ENCODE measurements around the gene CTRB1.
"Not testable (repeated sequence)": the region's sequence is repeated elsewhere in the genome, so short reads cannot be mapped to it uniquely, and the experiment has no call there.

Gene CTRB1

DNA sequence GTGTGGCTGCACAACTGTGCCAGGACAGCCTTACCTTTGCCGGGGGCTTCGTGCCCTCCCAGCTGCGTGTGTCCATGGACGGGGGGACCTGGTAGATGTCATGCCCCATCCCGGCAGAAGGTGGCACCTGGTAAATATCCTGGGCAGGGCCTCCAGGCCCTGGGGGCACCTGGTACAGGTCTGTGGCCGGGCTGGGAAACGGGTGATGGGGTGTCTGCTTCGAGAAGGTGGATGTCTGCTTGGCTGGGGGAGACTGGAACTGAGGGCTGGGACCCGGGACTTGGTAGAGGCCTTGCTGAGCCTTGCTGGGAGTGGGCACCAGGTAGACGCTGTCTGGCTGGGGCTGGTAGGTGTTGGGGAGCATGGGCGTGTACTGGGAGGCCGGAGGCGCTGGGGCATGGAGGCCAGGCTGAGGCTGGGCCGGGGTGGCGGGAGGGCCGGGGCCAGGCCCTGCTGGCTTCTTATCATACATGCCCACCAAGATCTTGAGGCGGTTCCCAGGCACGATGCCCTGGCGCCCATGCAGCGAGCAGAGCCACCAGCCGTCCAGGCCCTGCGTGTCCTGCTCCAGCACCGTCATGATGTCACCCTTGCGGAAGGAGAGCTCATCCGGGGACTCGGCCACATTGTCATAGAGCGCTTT is 23.8 kb downstream of the CTRB1 start:
- DNase-seq, result not testable (repeated sequence)

DNA sequence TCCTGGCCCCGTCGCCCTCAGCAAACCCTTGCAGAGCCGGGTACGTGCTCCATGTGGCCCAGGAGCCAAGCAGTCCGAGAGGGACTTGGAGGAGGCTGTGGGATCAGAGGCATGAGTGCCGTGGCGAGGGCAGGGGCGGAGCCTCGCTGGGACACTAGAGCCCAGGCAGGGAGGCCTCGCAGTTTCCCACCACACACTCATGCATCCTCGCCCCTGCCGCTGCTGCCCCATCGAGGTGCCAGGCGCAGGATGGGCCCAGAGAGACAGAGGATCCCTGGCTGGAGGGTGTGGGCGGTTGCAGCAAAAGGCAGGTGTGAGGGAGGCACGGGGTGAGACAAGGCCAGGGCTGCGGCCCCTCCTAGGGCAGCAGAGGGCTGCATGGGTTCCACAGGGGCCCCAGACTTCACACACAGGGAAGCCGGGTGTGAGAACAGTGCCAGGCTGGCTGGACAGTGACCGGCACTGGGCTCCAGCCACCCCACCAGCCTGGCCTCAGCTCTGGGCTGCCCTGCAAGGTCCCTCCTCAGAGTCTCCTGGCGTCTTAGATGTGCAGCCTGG is 25.0 kb downstream of the CTRB1 start:
- DNase-seq, result no peak

DNA sequence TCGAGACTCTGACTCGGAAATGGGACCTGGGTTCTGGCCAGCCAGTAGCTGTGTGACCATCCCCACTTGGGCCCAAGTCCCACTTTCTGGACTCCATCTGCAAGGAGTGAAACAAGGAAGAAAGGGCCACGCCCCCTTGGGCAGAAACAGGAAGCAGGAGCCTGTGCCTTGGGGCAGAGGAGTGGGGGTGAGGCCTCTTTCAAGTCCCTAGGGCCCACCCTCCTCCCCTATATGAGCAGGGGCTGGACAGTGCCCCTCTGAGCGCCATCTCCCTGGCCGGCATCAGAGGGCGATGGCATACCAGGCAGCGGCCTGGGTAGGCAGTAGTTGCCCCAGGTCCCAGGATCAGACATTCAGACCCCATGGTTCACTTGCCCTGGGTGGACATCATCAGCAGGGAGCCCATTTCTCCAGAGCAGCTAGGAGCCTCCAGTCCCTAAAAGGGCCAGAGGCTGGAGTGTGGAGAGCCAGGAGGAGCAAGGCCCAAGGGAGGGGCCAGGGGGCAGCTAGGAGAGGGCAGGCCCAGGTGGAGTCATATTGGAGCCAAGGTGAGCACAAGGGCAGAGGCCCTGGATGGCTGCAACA is 25.5 kb downstream of the CTRB1 start:
- DNase-seq, result no peak

DNA sequence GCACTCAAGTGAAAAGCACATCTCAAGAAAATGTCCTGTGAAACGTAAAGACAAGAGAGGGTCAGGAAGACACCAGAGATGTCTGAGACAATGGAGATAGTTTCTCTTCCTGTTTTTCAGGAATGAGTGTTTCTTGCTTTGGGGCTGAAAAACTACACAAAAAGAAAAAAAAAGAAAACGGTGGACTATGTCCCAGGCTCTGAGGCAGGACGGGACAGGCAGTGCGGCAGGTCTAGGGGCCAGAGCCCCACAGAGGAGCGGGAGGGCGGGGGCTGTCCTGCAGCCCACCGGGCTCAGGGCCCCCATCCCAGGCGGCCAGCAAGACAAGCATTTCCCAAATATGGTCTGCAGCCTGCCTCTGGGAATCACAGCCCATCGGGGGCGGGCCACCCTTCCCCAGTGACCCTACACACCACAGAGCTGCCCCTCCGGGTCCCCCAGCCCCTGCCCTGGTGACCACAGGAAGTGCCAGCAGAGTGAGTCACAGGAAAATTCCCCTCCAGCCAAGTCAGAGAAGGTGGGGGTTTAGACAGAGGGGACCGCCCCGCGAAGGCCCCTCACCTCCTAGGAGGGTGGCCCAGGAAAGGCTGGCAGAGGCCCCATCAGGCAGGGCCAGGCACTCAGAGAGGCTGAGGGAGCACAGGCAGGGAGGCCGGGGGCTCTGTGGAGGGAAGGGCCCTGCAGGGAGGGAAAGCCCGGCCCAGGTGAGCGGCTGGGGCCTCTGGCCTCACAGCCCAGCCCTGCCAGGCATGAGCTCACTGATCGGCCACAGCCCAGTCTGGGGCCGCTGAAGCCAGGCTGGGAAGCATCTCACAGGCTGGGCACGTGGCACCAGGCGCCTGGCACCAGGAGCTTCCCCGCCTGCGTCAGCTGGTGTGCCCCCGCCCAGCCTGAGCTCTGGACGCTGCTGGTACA is 26.3 kb downstream of the CTRB1 start:
- peak; percentile 89 for DNase-seq

DNA sequence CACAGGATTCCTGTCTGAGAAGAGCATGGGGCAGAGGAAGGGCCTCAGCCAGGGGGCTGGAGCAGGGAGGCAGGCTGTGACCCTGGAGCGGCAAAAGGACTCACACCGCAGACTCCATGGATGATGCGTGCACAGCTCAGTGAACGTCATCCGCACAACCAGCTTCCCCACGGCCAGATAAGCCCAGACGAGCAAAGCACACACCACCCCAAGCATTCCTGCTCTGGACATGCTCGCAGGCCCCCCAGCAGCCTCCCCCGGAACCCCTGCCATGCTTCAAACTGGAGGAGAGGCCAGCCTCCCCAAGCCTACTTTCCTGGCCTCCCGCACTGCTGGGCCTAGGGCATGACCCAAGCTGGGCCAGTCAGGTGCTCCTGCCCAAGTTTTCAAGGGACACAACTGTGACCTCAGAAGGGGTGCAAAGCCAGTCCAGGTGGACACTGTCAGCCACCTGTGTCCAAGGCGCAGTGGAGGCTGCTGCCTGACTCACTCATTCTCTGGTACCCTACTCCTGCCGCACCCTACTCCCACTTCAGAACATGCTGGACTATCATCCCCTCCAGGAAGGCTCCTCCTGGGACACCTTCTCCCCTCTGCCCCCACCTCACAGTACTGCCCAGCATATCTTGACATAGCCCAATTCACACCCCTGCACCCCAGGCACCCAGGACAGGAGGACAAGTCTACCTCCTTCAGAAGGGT is 27.9 kb downstream of the CTRB1 start:
- no peak for DNase-seq

DNA sequence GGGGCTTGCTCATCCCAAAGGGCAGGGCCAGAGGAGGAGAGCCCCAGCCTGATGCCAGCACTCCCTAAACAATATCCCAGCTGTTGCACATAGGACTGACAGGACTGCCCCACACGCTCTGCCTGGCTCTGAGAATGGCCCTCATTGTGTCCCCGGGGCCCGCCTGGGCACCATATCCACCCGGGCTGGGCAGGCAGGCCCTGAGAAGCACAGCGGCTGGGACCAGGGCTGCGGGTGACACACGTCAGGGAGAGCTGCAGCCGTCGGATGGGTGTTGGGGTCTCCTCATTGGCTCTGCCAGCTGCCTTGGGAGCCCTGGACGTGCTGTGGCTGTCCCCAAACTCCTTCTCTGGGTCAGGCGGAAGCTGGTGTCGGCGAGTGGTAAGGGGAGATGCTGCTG is 28.5 kb downstream of the CTRB1 start:
- no peak for DNase-seq

DNA sequence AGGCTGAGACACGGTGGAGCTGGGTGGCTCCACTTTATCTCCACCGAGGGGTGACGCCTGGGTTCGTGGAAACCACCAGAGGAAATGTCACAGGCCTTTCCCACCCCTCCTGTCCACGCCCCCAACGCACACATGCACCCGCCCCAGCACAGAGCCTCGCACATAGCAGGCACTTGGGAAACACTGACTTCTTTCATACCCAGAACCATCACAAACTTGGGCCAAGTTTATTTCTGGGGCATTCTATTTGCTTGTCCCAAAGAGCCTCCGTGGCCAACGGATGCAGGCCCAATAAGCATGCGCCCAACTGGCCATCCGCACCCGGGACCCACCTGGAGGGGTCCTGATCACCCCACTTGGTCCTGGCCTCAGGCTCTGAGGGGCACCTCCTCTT is 29.4 kb downstream of the CTRB1 start:
- no peak for DNase-seq

DNA sequence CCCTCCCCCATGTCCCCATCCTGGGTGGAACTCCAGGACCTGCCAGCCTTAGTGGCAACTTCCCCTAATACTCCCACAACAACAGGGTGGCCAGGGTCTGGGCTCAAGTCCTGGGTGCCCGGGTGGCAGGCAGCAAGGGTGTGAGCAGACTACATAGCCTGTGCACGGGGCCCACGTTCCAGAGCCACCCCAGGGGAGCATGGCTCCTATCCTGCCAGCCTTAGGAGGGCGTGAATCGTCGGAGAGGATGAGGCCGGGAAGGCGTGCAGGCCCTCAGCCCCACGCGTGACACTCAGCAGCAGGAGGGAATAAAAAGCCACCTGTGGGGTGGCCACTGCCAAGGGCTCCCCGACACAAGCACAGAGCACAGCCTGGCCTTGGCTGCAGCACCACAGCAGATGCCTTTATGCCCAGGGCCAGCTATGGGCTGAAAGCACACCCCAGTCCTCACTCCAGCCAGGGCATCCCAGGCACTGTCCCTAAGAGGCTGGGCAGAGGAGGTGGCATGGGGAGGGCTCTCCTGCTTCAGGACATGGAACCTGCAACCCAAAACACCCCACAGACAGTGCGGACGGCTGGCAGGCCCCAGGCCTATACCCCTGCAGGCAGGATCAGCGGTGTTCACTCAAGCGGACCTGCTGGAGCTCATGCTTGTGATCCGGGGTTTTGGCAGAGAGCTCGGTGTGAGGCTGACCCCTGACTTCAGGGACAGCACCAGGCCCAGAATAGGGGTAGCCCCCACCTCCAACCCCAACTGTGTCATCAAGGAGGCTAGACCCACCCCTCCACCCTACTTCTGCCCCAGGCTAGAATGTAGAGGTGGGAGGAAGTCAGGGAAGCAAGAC is 30.0 kb downstream of the CTRB1 start:
- DNase-seq, result no peak

DNA sequence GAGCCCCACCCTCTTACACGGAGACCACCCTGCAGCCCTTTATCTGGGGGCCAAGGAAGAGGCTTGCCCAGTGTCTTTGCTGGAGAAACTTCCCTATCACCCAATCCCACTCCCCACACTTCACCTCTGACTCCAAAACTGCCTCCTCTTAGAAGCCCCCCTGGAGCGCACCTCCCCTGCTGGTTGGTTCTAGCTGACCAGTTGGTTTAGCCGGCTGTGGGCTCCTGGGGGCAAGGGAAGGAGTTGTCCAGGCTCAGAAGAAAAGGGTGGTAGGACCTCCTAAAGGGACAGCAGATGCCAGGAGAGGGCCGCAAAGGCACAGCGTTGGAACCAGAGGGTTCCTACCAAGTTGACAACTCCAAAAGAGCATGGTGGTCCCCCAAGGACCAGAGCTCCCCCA is 30.7 kb downstream of the CTRB1 start:
- no peak for DNase-seq

DNA sequence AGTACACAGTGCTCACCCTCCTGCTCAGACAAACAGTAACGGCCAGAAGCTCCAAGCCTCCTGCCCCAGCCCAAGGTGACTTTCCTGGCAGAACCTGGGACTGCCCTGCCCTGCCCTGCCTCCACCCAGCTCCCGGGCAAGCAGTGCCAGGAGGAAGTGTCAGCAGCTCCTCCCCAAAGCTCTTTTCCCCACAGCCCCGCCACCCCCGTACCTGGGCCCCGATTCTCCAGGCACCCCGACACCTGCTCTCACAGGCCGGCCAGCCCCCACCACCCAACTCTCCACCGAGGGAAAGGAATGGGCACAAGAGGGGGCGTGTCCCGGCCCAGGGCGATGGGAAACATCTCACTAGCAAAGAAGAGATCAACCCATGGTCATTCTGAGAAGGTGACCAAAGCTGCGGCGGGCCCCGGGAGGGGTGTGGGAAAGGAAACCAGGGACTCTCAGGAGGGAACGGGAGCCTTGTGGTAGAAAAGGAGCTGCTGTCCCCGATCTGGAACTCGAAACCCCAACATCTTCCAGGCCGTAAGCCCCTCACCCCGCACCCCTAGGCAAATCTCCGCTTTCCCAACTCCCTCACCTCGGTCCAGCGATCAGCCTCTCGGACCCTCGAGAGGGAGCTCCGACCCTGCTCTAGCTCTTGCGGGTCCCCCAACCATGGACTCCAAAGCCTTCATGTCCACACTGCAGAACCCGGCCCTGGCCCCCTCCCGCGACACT is 31.5 kb downstream of the CTRB1 start:
- DNase-seq, result no peak

DNA sequence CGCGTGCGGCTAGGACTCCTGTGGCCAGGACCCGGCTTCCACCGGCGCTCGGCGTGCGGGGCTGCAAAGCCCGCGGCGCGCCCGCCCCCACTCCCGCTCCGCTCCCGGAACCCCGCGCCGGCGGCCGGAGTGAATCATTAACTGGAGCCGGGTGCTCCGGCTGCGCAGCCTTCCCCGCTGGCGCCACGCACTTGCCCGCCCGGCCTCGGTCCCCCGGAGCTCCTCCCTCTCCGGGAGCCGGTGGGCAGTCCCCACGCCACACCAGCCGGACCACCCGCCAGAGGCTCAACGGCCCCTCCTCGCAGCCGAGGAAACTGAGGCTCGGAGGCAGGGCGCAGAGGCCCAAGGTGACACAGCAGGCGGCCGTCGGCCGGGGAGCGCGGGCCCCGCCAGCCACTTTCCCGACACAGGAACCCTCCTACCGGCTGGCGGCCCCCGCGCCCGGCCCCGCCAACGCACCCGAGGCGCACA is 32.1 kb downstream of the CTRB1 start:
- no peak for DNase-seq

DNA sequence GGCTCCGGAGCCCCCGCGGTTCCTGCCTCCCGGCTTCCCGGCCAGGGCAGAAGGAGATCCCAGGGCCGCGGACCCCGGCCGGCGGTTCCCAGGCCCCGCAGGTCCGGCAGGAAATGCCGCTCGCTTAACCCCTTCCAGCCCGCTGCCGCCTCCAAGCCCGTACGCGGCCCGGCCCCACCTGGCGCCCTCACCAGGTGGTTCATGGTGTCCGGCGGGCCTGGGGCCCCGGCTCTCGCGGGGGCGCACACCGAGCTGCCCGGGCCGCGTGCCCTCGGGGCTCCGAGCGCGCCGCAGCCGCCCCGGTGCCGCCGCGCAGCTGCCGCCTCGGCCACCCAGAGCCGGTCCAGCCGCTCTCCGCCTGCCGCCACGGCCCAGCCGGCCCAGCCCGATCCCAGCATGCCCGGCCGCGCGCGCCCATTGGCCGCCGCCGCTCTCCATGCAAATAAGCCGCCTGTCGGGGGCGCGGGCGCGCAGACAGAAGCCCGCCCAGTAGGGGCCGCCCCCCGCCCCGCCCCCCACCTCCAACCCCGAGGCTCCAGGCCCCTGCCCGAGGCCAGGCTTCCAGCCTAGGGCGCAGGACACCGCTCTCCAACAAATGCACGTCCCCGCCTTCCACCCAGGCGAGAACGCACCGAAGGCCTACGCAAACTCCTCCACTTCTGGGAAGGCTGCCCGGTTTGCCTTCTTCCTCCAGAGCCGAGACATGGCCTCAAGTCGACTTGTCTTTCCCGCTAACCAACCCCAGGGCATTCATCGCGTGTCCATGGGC is 32.7 kb downstream of the CTRB1 start, which contains the start of gene BCAR1:
BCAR1 (minus strand) TSS at position 345 of the 769 bp plus-strand sequence; CDS start at position 203, 142 bp downstream.
- DNase-seq, result peak; percentile 69

DNA sequence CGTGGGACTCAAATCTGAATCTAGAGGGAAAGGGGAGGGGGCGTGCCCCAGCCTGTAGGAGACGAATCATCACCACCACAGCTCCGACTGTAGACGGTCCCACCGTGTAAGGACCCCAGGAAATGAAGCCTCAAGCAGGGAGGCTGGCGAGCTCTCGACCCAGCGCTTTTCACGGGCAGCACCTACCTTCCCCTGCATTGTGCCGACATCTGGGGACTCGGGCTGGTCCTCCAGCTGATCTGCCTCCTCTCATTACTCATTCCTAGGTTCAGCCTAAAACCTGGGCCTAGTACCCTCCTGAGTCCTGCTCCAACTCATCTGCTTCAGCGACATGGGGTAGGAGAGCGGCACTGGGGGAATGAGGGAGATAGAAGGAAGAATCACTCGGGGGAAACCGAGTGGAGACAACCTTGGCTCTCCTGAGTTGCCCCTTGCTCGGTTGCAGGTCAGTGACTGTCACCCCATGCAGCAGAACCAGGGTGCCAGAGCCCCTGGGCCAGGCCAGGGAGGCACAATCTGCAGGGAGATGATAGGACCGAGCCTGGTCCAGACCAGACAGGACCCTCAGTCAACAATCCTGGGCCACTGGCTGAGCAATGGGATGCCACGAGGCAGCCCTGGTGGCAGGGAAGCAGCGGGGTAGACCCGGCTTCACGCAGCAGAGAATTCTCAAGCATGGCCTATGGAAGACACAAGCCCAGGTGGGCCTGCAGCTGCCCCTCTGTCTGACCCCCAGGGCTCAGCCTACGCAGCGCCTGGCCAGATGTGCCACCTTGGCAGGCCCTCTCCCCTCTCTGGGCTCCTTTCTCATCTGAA is 33.5 kb downstream of the CTRB1 start:
- DNase-seq, result no peak

DNA sequence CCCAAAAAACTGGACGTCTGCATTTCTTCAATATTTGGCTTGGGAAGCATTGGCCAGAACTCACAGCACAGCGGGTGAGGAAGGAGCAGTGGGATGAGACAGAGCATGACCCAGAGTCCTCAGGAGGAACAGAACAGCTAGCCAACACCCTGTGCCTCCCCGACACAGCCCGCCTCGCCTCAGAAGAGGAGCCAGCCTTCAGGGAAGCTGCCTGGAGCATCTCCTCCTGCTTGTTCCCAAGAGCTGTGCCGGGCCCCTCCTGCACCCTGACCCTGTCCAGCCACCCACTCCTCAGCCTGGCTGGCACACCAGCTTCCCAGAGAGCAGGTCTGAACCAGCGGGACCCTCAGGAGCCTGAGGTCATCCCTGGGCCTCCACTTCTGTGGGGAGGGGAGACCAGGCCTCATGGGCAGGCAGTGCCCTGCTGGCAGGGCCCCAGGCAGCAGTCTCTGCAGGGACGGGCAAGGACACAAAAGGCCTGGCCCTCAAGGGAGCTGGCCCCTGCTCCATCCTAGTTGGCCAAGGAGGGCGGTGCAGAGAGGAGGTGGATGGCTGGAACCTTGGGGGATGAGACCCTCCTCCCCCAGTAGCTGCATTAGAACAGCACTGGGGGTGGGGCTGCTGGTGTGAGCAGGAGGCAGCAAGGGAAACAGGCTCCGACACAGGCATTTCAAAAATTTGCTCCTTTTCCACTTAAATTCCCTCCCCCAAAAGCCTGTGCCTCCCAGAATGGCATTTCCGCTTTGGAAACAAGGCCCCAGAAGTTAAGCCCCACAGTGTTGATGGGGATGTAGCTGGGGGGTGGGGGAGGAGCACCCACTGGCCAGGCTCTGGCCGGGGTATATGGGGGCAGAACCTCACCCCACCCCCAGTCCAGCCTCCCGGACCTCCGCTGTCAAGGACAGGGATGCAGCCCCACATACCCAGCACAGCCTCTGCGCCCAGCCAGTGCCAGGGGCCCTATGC is 34.4 kb downstream of the CTRB1 start:
- DNase-seq, result no peak

DNA sequence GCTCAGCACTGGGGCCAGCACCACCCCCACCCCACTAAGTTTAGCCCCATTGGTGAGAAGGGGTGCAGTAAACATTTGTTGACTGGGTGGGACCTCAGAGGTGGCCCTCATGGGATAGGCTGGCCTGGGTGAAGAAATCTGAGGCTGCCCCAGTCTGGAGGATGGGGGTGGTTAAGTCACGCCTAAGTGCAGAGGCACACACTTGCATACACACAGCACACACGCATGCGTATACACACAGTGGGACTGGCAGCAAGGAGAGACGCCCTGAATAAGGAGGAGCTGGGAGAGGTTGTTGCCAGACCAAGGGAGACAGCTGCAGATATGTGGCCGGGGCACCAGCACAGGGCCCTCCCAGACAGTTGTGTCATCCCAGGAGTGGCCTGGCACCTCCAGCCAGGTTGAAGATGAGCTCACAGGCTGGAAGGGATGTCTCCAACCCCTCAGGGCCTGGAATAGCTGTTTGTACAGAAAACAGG is 35.6 kb downstream of the CTRB1 start:
- DNase-seq, result no peak

DNA sequence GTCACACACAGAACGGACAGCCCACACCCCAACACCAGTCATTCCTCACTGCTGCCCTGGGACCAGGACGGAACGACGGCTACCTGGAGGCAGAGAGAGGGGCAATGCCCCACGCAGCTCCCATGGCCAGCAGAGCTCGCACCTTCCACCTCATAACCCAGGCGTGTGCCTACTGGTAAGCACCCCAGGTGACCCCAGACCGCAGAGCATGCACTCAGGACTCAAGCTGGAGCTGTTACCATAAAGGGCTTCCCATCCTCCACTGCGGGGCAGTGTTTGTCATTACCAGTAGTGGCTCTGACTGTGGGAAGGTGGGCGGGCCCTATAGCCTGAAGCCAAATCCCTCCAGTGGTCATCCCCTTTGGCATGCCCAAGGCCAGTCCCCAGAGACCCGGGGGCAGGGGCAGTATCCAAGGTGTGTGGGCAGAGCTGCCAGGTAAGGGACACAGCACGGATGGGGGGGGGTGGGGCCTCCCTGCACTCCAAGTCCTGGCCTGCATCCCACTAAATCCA is 37.3 kb downstream of the CTRB1 start:
- DNase-seq, result no peak

DNA sequence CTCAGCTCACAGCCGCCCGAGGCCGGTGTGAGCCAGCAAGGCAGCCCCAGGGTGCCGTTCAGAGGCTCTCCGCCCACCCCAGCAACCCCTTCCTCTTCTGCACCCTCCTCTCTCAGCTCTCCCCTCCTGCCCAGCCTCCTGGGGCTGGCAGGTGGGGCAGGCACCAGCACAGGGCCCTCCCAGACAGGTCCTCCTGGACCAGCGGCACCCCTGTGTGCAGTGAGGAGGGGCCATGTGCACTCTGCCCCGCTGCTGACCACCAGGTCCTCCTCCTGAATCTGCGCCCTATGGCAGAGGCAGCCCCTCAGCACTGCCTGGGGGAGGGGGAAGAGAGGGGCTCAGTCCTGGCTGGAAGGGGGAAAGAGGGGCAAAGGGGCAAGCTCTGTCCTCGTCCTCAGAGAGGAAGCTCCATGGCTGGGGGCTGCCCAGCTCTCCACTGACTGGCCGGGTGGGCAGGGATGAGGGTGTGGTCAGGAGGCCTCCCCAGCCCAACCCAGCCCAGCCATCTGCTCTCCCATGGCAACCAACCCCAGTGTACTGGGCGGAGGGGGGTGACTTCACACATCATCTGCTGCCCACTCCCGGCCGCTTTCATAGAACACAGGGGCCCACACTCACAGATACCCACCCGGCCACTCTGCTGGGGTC is 38.0 kb downstream of the CTRB1 start:
- no peak for DNase-seq
